Endothelial cell of umbilical vein (primary cell): ENCODE data around the gene PKN1. TPM values are rescaled to one million over a fixed set of nuclear protein-coding genes. Genes with fewer than 3 reads are reported as not detected.

Source experiments
- BruUV-seq: library from RNA; stranded (reverse); fragments of 400-500 nt; replicated peaks from 2 replicates; lab custom pipeline; 2021; lab: Mats Ljungman, UMichigan
- CTCF ChIA-PET: fragments of 300-600, 350-600 bp; sonication (Branson Sonifier 250); formaldehyde crosslinking; loops from one replicate; lab custom pipeline; 2021; ENCODE audit warnings: antibody characterized with exemption, inconsistent platforms; lab: Charles Lee
- POLR2A ChIA-PET: fragments of 300-600, 350-600 bp; sonication (Branson Sonifier 250); formaldehyde crosslinking; loops from one replicate; lab custom pipeline; 2021; ENCODE audit warnings: antibody characterized with exemption, inconsistent platforms; lab: Charles Lee
- DNase-seq: peaks from one replicate; pipeline ENCODE4 v3.0.0-alpha.2; 2011; ENCODE audit warnings: low read depth, low spot score
- FAIRE-seq: peaks from 2 replicates; lab custom pipeline; 2011; peaks lifted over from hg19 to GRCh38; lab: Jason Lieb, UNC
- H2AFZ ChIP-seq: 2 replicates; pipeline ENCODE4 v1.6.0; 2012; ENCODE audit warnings: low read depth, low read length, control low read depth, inconsistent platforms
- H3K27ac ChIP-seq: 2 replicates; pipeline ENCODE4 v1.5.1; 2011; ENCODE audit warnings: low read depth, mild to moderate bottlenecking, control low read depth, low read length, moderate library complexity; ENCODE audit not compliant: insufficient read depth
- H3K27me3 ChIP-seq, 2 experiments: 2 replicates each; pipeline versions ENCODE4 v1.6.0 to v1.6.1; 2011; ENCODE audit warnings: low read length in 2 of 2, mixed read lengths in 1 of 2; ENCODE audit not compliant: control insufficient read depth in 2 of 2, insufficient read depth in 2 of 2
- H3K36me3 ChIP-seq, 2 experiments: 2 replicates in 1 of 2; 3 replicates in 1 of 2; pipeline ENCODE4 v1.5.1; 2011; ENCODE audit warnings: low read length in 2 of 2, mild to moderate bottlenecking in 1 of 2, moderate library complexity in 1 of 2; ENCODE audit not compliant: control insufficient read depth in 2 of 2, insufficient read depth in 2 of 2; ENCODE audit errors: extremely low read depth in 1 of 2
- H3K4me1 ChIP-seq: 3 replicates; pipeline ENCODE4 v1.5.1; 2011; ENCODE audit warnings: mild to moderate bottlenecking, low read length; ENCODE audit not compliant: control insufficient read depth, insufficient read depth; ENCODE audit errors: extremely low read depth
- H3K4me2 ChIP-seq: 2 replicates; pipeline ENCODE4 v1.6.1; 2011; ENCODE audit warnings: low read length, control low read depth, mixed read lengths; ENCODE audit not compliant: insufficient read depth
- H3K4me3 ChIP-seq, 3 experiments: fragments of 200-600 bp in 1 of 3; sonication (generic), shearing (Covaris generic) in 1 of 3; replicated peaks in 1 of 3; 2 replicates each; pipeline ENCODE4 v1.5.1; 2011 to 2016; ENCODE audit warnings: control low read depth in 3 of 3, low read length in 3 of 3, mild to moderate bottlenecking in 2 of 3, inconsistent platforms in 1 of 3, low read depth in 1 of 3, moderate library complexity in 1 of 3; ENCODE audit not compliant: insufficient read depth in 1 of 3
- H3K79me2 ChIP-seq: 2 replicates; pipeline ENCODE4 v1.6.0; 2012; ENCODE audit warnings: low read length, inconsistent platforms; ENCODE audit not compliant: control insufficient read depth, insufficient read depth
- H3K9ac ChIP-seq: replicated peaks from 2 replicates; pipeline ENCODE3; 2011; ENCODE audit warnings: low read length, control low read depth; ENCODE audit not compliant: insufficient read depth; ENCODE audit errors: extremely low read depth
- H3K9me1 ChIP-seq: replicated peaks from 3 replicates; pipeline ENCODE4 v1.6.0; 2011; ENCODE audit warnings: mild to moderate bottlenecking, low read length; ENCODE audit not compliant: control insufficient read depth, insufficient read depth; ENCODE audit errors: extremely low read depth
- H3K9me3 ChIP-seq: replicated peaks from 2 replicates; pipeline ENCODE4 v1.5.1; 2012; ENCODE audit warnings: low read length, inconsistent platforms; ENCODE audit not compliant: control insufficient read depth, insufficient read depth
- H4K20me1 ChIP-seq: replicated peaks from 2 replicates; pipeline ENCODE3; 2011; ENCODE audit warnings: mild to moderate bottlenecking, low read length; ENCODE audit not compliant: control insufficient read depth, insufficient read depth; ENCODE audit errors: extremely low read depth
- CTCF ChIP-seq, 2 donors: IDR thresholded peaks; 1 replicate in 1 of 2; 2 replicates in 1 of 2; pipeline ENCODE4 v1.5.1; 2011; ENCODE audit warnings: low read length in 2 of 2, mild to moderate bottlenecking in 2 of 2, moderate library complexity in 2 of 2, control low read depth in 1 of 2, inconsistent platforms in 1 of 2, low read depth in 1 of 2; ENCODE audit not compliant: insufficient read depth in 1 of 2; ENCODE audit errors: extremely low read depth in 1 of 2
- EZH2 ChIP-seq: IDR thresholded peaks from 2 replicates; pipeline ENCODE4 v1.6.1; 2012; ENCODE audit warnings: borderline replicate concordance, low read depth, mild to moderate bottlenecking, moderate library complexity, low read length, inconsistent platforms; ENCODE audit not compliant: severe bottlenecking
- FOS ChIP-seq: IDR thresholded peaks from 2 replicates; pipeline ENCODE4 v1.6.1; 2011; ENCODE audit warnings: mild to moderate bottlenecking, low read length, moderate library complexity, borderline replicate concordance; ENCODE audit not compliant: insufficient read depth
- GATA2 ChIP-seq: IDR thresholded peaks from 2 replicates; pipeline ENCODE4 v1.7.0; 2011; ENCODE audit warnings: low read depth, mild to moderate bottlenecking, moderate library complexity, mixed read lengths, low read length; ENCODE audit not compliant: insufficient read length, insufficient read depth
- JUN ChIP-seq: IDR thresholded peaks from 2 replicates; pipeline ENCODE4 v1.6.1; 2011; ENCODE audit warnings: borderline replicate concordance, low read depth; ENCODE audit not compliant: insufficient read length, insufficient read depth
- MAX ChIP-seq: IDR thresholded peaks from 2 replicates; pipeline ENCODE4 v1.6.1; 2011; ENCODE audit not compliant: insufficient read depth, insufficient read length
- MYC ChIP-seq: IDR thresholded peaks from one replicate; pipeline ENCODE4 v1.6.1; 2011; ENCODE audit warnings: mild to moderate bottlenecking, low read depth, low read length
- POLR2A ChIP-seq: IDR thresholded peaks from 2 replicates; pipeline ENCODE4 v1.6.1; 2012; ENCODE audit warnings: low read depth, mild to moderate bottlenecking, control low read depth, low read length
- POLR2AphosphoS5 ChIP-seq: IDR thresholded peaks from 2 replicates; pipeline ENCODE4 v1.6.1; 2012; ENCODE audit warnings: low read depth, mild to moderate bottlenecking, control low read depth, low read length, moderate library complexity; ENCODE audit not compliant: insufficient read depth
- dilution Hi-C: fragments of 300-500 bp; cut with MboI; formaldehyde crosslinking; loops from one replicate; pipeline ENCODE4 v1.15.0; 2019; ENCODE audit warnings: low sequenced_read_pairs; ENCODE audit not compliant: extremely low pct_ligation_motif_present
- intact Hi-C: fragments of 100-400 bp; cut with micrococcal nuclease; formaldehyde crosslinking; loops from one replicate; pipeline ENCODE4 v1.10.0; 2022
- polyA plus RNA-seq, 4 experiments: library from polyadenylated mRNA; depleted of rRNA in 3 of 4; stranded (reverse) in 3 of 4; unstranded in 1 of 4; fragments of >200 nt; gene quantifications; 2 replicates each; pipeline versions ENCODE4 v1.2.1 to v1.2.3, GENCODE V29; 2011 to 2012; ENCODE audit warnings: missing spikeins in 1 of 4
- total RNA-seq: library from RNA; stranded (reverse); gene quantifications from 2 replicates; pipeline ENCODE4 v1.2.3, GENCODE V29; 2021

Gene PKN1
- total and polyA plus RNA-seq, 2 donors (not counting 3 experiments of a cell fraction or from before 2014, with no cell fraction given): 148 to 302 TPM

GRCh38 chr19:14495672-14496028 is 62.5 kb downstream of the PKN1 start:
- FAIRE-seq (peak; percentile 21), DNase-seq (no peak)
- Histone ChIP-seq H3K36me3 (peaks cover 0 to 5% of the 10 kb centered on the region in 2 experiments), H3K4me3 (peak overlapping the region; percentile 50 to 95 (median 68)), H3K4me1 (peaks cover 23% of the 10 kb centered on the region), H3K4me2 (peak overlapping the region; percentile 83), H2AFZ (no peak overlapping the region), H3K27me3 (no peaks in the 10 kb centered on the region), H3K27ac (no peak overlapping the region), H4K20me1 (no peaks in the 10 kb centered on the region), H3K9me1 (no peaks in the 10 kb centered on the region), H3K9me3 (no peaks in the 10 kb centered on the region), H3K79me2 (peaks cover 23% of the 10 kb centered on the region), H3K9ac (peak overlapping the region; percentile 17)
- dilution Hi-C loops: no loop called here
- POLR2A ChIA-PET: interaction anchor here (1.6 kb wide), 1 partner anchor 22 kb away, joined by 8 read pairs; the partner anchor contains the start of gene DNAJB1
- no TSS peak for BruUV-seq
- CTCF ChIA-PET: interaction anchor here (0.6 to 2.9 kb wide), 7 partner anchors 10 to 1049 kb away, joined by 3 to 13 read pairs (median 3); partner anchors contain the start of gene PTGER1
- no peak for TF ChIP-seq POLR2A
- no peak for TF ChIP-seq FOS
- TF ChIP-seq JUN: no peak
- no peak for TF ChIP-seq CTCF (IDR thresholded peaks at IDR 0.05; ENCODE audit: extremely low read depth in 1 of 2, insufficient read depth in 1 of 2, low read depth in 1 of 2, low read length in 2 of 2)
- TF ChIP-seq EZH2: no peak
- no peak for TF ChIP-seq POLR2AphosphoS5
- no peak for TF ChIP-seq GATA2
- TF ChIP-seq MYC: no peak
- TF ChIP-seq MAX: no peak
- intact Hi-C loops: loop anchor here (1.0 kb wide), 1 partner anchor 22 kb away; no protein-coding TSS in a partner anchor
